GM12874 (cell line): Measurements from ENCODE around the gene ATP2B2.

Source experiments
- TF ChIP-seq, protein P1 (sequence below): IDR thresholded peaks from 2 replicates; pipeline ENCODE4 v1.5.1; 2011; ENCODE audit warnings: low read depth, mild to moderate bottlenecking, control low read depth, low read length, moderate library complexity; ENCODE audit not compliant: insufficient read depth

The ATP2B2 gene

DNA sequence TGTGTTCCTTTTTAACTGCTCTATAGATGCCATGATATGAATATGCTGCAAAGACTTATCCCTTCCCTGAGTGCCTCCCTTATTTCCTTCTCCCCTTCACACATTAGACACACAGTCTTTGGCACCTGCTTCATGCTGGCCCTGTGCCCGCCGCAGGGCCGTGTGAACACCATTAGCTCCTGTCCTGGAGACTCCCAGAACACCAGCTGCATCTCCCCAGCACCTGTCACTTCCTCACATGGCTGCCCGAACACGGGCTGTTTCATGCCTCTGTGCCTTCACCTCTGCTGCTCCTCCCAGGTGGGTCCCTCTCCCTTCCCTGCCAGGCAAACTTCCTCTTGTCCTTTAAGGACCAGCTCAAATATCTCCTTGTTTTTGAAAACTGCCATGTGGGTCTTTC, 144.0 kb downstream of the ATP2B2 start:
- TF ChIP-seq, protein P1, sequence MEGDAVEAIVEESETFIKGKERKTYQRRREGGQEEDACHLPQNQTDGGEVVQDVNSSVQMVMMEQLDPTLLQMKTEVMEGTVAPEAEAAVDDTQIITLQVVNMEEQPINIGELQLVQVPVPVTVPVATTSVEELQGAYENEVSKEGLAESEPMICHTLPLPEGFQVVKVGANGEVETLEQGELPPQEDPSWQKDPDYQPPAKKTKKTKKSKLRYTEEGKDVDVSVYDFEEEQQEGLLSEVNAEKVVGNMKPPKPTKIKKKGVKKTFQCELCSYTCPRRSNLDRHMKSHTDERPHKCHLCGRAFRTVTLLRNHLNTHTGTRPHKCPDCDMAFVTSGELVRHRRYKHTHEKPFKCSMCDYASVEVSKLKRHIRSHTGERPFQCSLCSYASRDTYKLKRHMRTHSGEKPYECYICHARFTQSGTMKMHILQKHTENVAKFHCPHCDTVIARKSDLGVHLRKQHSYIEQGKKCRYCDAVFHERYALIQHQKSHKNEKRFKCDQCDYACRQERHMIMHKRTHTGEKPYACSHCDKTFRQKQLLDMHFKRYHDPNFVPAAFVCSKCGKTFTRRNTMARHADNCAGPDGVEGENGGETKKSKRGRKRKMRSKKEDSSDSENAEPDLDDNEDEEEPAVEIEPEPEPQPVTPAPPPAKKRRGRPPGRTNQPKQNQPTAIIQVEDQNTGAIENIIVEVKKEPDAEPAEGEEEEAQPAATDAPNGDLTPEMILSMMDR = no peak

DNA sequence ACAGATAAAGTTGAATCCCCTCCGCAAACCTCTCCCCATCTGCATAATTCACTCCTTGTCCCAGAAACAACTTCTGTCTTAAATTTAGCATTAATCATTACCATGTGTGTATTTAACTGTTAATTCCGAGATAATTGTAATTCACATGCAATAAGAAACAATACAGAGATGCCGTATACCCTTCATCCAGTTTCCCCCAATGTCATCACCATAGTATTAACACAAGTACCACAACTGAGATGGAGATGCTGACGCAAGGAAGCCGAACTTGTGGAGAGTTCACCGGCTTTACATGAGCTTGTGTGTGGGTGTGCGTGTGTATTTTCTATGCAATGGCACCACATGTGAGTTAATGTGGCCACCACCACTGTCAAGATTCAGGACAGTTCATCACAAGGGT, 144.9 kb downstream of the ATP2B2 start:
- TF ChIP-seq, protein P1 = no peak

DNA sequence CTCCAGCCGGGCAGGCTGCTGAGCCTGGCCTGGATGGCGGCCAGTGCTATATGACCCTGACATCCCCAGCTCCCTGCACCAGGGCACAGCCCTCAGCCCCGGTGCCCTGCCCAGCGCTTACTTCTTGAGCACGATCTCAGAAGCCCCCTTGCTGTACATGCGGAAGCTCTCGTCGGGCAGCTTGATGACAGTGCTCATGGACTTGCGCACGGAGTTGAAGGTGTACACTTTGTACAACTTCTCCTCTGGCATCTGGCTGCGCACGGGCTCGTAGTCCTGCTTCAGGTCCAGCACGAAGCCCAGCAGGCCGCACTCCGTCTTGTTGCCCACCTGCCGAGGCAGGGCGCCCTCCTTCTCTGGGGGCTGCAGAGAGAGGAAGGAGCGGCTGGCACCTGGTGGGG, 145.6 kb downstream of the ATP2B2 start:
- TF ChIP-seq, protein P1 = no peak

DNA sequence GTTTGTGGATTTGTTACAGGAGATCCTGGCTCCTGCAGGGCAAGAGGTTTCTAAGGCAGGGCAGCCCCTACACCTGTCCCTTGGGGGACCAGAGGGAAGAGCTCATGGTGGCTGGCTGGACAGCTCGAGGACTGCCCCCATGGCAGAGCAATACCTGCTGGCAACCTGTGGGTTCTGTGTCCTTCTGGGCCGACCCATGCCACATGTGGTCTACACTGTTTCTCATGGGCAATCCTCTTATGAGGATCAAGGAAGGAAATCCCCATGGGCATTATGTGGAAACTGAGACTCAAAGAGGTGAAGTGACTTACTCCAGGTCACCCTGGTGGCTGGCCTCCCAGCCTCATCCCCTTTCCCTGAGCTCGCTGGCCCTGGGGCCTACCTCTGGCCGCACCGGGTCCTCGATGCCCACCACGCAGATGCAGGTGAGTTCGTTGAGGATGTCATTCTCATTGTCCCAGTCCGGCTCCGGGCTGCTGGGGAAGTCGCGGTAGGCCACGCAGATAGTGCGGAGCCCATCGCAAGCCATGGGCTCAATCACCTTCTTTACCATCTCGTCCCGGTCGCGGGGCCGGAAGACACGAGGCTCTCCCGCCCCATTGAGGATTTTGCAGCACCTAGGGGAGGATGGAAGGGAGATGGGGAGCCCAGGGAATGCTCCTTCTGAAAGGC, 146.9 kb downstream of the ATP2B2 start:
- TF ChIP-seq, protein P1 = no peak

DNA sequence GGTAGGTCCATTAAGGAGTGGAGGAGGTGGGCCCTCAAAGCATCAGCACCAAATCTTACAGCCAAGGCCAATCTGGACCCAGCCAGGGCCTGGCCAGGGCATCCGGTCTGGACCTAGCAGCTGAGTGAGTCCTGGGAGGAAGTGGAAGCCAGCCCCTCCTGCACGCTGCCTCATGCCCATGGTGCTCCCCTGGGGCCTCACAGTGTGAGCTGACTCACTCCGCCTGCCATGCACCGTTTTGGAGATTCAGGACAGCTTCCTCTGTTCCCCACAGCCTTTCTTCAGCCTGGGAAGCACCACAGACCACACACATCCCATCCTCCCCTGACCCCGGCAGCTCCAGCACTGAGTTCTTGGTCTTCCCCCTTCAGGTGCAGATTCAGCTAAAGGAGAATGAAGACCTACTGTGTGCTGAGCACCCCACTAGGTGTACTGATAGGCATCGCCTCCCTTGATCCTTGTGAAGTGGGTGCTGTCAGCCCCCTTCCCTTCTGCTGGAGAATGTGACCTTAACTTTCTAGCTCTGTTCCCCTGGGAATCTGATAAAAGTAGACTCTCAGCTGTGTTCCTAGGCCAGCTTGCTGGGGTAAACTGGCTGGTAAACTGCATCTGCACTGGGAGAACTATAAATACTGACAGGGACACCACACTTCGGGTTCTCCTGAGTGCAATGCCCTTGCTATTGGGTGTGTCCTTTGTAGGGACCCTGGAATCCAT, 147.6 kb downstream of the ATP2B2 start:
- TF ChIP-seq, protein P1 = no peak

DNA sequence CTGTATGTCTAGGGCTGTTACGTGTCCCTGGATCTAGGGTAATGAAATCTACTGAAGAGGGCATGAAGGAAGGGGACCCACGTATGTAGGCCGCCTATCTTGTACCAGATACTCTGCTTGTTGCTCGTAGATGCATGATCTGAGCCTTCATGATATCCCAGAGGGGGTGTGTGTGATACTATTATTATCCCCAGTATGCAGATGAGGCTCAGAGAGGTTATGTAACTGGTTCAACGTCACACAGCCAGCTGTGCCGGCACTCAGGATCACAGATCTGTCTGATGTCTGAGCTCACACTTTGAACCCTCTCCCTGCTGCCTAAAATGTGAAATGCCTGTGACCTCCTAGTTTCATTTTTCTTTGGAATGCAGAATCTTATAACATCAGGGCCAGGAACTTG, 148.3 kb downstream of the ATP2B2 start:
- TF ChIP-seq, protein P1 = no peak

DNA sequence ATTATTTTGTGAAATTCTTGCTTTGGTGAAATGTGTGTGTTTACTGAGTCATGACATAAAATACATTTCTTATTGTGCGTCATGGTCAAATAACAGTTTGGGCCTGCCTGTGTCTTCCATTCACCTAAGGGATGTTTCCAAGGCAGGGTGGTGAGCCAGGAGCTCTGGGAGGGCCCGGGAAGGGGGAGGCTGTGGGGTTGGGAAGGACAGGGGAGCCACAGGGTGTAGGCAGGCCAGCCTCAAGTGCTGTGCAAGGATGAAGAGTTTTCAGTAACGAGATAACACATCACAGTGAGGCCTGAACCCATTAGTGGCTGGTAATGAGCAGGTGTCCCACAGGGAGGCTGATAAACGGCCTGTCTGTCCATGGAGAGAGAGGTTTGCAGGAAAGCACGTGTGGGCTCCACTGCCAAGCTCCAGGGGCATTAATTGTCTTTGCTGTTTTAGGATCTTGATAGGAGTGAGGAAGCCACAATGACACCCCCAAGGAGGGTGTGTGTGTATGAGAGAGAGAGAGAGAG, 148.9 kb downstream of the ATP2B2 start:
- TF ChIP-seq, protein P1 = no peak
